Measurements from ENCODE around the gene SLC5A2. TPM values are rescaled to one million over a fixed set of nuclear protein-coding genes. Genes with fewer than 3 reads are reported as not detected.

The SLC5A2 gene
- total RNA-seq, 1 donor from 2014 or later: not detected

DNA sequence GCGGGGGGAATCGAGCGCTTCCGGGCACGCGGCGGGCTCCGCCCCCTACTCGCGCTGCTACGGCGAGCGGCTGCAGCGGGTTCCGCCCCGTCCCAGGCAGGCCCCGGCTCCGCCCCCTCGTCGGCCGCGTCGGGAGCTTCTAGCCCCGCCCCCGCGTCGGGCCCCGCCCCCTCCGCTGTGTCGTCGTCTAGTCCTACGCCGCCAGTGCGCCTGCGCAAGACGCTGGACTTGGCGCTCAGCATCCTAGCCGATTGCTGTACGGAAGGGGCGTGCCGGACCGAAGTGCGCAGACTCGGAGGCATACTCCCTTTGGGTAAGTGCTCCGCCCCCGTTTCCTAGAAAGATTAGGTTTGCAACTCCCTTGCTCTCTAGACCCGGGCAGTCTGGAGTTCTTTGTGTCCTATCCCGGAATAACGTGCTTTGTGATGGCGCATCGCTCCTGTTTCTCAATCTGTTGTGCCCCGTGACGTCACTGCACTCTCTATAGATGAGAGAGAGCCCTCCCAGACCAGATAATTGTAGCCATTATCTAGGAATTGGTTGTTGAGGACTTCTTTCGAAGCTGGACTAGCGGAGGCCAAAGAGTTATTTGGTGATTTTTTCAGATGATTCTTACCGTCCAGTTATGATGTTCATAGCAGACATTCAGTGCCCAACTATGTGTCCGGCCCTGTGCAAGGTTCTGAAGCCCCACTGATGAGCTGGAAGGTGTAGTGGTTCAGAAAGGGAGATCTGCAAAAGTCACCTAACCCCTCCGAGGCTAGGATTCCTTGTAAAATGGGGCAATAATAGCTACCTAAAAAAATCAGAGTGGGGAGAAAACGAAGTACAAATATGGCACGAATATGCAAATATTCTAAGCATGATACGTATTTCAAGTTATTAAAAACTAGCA lies 23.0 kb upstream of the SLC5A2 start:
- DNase-seq (ENCODE audit: low spot score): peak; percentile 100

DNA sequence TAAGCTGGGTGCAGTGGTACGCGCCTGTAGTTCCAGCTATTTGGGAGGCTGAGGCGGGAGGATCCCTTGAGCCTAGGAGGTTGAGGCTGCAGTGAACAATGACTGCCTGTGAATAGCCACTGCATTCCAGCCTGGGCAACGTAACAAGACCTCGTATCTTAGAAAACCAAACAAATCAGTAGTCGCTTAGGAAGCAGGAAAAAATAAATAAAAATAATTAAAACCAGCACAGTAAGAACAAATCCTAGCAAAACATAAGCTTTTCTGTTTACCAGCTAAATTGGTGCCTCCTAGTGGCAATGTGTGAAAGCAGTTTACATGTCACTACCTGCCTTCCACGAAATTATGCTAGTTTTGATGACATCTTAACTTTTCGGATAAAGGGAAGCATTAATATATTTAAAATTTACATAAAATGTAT lies 22.3 kb upstream of the SLC5A2 start:
- no peak for DNase-seq (ENCODE audit: low spot score)

DNA sequence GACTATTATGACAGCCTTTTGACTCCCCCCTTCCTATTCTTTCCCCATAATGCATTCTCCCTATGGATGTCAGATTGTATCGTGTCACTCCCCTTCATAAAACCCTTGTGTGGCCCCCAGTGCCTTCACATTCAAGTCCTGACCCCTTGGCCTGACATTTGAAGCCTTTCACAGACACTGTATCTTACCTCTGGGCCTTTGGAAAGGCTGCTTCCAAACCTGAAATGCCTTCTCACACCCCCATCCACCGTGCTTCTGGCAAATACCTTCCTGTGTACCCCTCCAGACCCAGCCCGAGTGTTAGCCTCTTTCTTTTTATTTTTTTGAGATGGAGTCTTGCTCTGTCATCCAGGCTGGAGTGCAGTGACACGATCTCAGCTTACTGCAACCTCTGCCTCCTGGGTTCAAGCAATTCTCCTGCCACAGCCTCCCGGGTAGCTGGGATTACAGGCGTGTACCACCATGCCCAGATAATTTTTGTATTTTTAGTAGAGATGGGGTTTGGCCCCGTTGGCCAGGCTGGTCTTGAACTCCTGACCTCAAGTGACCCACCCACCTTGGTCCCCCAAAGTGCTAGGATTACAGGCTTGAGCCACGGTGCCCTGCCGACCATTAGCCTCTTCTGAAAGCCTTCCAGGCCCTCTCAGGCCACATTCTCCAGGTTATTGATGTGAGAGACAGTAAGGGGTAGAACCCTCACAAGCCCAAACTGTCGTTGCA lies 21.6 kb upstream of the SLC5A2 start:
- DNase-seq (ENCODE audit: low spot score): no peak

DNA sequence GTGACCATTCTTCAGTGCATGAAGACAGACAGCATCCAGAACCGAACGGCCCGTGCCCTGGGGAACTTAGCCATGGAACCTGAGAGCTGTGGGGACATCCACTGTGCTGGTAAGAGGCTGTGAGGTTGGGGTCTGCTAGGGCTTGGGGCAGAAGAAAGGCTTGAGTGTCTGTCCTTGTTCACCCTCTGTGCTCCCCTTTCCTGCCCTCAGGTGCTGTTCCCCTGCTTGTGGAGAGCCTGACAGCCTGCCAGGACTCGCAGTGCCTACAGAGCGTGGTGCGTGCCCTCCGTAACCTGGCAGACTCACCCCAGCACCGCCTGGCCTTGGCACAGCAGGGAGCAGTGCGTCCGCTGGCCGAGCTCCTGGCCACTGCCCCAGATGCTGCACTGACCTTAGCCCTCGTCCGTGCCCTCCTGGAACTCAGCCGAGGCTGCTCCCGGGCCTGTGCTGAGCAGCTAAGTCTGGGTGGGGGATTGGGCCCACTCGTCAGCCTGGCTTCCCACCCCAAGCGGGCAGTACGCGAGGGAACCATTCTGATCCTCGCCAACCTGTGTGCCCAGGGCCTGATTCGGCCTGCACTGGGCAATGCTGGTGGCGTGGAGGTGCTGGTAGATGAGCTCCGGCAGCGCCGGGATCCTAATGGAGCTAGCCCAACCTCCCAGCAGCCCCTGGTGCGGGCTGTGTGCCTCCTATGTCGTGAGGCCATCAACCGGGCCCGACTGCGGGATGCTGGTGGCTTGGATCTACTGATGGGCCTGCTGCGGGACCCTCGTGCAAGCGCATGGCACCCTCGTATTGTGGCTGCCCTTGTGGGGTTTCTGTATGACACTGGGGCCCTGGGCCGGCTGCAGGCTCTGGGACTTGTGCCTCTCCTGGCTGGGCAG lies 20.8 kb upstream of the SLC5A2 start:
- no peak for DNase-seq (ENCODE audit: low spot score)

DNA sequence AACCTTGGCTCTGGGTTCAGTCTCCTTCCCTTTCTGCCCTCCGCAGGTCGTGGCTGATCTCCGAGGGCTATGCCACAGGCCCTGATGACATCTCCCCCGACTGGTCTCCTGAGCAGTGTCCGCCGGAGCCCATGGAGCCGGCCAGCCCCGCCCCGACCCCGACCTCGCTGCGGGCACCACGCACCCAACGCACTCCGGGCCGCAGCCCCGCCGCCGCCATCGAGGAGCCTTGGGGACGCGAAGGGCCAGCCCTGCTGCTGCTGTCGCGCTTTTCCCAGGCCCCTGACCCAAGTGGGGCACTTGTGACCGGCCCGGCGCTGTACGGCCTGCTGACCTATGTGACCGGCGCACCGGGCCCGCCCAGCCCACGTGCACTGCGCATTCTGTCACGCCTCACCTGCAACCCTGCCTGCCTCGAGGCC lies 18.6 kb upstream of the SLC5A2 start:
- DNase-seq (ENCODE audit: low spot score): no peak

DNA sequence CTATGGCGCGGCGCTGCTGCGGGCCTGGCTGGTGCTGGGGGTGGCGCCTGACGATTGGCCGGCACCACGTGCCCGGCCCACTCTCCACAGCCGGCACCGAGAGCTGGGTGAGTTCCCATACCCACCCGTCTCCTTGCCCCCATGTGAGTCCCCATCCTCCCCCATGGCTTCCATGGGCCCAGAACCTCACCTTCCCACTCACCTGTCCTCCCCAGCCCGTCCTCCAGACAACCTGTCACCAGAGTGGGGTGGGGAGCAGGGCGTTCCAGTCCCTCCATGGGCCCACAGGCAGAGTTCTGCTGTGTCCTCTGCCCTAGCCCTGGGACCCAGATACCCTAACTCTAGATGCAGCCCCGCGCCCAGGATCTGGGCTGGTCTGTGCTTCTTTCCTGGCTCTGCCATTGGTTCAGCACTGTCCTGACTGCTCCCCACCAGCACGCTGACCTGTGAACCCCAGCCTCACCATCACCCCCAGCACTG lies 18.1 kb upstream of the SLC5A2 start:
- no peak for DNase-seq (ENCODE audit: low spot score)

DNA sequence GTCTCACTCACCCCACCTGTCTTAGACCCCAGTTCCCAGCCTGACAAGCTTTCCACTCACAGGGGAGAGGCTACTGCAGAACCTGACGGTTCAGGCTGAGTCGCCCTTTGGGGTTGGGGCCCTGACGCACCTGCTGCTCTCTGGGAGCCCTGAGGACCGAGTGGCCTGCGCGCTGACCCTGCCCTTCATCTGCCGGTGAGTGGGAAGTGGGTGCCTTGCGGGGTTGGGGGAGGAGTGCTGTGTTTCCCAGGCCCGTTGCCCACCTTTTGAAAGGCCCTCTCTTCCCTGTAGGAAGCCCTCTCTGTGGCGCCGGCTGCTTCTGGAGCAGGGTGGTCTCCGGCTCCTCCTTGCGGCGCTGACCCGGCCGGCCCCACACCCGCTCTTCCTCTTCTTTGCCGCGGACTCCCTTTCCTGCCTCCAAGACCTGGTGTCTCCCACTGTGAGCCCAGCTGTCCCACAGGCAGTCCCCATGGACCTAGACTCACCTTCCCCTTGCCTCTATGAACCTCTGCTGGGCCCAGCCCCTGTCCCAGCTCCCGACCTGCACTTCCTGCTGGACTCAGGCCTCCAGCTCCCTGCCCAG lies 17.0 kb upstream of the SLC5A2 start:
- no peak for DNase-seq (ENCODE audit: low spot score)

DNA sequence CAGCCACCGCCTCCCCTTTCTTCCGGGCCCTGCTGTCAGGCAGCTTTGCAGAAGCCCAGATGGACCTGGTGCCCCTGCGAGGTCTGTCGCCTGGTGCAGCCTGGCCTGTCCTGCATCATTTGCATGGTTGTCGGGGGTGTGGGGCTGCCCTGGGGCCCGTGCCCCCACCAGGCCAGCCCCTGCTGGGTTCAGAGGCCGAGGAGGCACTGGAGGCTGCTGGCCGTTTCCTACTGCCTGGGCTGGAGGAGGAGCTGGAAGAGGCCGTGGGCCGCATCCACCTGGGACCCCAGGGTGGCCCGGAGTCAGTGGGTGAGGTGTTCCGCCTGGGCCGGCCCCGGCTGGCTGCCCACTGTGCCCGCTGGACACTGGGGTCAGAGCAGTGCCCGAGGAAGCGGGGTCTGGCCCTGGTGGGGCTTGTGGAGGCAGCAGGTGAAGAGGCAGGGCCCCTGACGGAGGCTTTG lies 16.5 kb upstream of the SLC5A2 start:
- DNase-seq (ENCODE audit: low spot score): no peak

DNA sequence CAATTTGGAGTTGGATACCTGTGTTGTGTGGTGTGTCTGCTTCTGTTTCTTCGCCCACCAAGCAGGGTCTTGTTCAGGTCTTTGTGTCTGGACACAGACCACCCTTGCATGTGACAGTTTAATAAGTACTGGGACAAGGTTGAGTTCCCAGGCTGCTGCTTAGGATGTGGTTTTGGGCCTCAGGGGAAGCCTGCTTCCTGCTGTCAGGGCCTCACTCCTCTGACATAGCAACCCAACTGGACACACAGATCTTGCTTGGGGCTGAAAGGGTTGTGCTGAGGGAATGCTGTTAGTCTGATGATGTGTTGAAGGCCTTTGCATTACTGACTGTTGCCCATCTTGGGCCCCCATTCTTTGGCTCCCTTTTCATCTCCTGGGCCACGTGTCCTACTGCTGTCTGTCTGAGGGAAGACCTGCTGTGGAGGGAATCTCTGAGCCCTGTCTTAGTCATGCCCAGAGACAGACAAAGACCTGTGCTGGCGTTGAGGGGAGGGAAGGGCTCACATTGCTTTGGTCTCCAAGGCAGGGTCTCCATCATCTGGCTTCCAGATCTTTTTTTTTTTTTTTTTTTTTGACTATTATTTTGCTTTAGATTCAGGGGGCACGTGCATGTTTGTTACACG lies 15.7 kb upstream of the SLC5A2 start:
- DNase-seq (ENCODE audit: low spot score): no peak

DNA sequence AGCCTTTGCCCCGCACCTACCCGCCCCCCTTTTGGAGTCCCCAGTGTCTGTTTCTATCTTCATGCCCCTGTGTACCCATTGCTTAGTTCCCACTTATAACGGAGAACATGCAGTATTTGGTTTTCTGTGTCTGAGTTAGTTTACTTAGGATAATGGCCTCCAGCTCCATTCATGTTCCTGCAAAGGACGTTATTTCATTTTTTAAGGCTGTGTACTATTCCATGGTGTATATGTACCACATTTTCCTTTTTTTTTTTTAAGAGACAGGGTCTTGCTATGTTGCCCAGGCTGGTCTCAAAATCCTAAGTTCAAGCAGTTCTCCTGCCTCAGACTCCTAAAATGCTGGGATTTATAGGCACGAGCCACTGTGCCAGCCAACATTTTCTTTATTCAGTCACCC lies 15.1 kb upstream of the SLC5A2 start:
- no peak for DNase-seq (ENCODE audit: low spot score)

DNA sequence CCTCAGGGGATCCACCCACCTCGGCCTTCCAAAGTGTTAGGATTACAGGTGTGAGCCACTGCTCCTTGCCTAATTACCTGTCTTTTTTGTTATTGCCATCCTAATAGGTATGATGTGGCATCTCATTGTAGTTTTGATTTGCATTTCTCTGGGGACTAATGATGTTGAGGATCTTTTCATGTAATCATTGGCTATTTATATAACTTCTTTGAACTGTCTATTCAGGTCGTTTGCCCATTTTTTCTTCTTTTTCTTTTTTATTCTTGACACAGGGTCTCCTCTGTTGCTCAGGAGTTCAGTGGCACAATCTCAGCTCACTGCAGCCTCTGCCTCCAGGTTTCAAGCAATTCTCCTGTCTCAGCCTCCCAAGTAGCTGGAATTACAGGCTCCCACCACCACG lies 12.3 kb upstream of the SLC5A2 start:
- no peak for DNase-seq (ENCODE audit: low spot score)

DNA sequence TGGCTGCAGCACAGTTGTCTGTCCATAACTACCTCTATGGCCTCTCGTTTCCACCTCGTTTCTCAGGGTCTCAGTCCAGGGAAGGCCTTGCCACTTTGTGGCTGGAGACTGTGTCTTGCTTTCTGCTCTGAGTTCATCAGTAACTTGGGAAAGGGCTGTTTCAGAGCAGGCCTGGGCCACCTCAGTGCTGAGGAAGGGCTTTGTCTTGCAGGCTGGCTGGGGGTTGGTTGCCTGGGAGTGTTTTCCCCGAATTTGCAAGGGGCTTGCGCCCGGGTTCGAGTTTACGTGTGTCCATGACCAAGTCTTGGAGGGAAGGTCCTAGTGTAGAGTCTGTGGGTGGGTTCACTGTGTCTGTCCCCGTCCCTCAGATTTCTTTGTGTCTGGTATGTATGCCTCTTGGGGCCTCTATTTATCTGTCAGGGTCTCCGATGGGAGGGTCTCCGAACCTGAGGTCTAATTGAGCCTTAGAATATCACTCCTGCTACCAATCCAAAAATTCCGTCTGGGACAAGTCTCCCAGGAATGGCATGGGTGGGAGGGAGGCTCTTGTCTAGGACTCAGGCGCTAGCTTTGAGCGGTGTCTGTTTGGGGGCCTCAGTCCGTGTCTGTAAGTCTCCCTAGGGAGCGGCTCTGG lies 11.6 kb upstream of the SLC5A2 start:
- DNase-seq (ENCODE audit: low spot score): no peak

DNA sequence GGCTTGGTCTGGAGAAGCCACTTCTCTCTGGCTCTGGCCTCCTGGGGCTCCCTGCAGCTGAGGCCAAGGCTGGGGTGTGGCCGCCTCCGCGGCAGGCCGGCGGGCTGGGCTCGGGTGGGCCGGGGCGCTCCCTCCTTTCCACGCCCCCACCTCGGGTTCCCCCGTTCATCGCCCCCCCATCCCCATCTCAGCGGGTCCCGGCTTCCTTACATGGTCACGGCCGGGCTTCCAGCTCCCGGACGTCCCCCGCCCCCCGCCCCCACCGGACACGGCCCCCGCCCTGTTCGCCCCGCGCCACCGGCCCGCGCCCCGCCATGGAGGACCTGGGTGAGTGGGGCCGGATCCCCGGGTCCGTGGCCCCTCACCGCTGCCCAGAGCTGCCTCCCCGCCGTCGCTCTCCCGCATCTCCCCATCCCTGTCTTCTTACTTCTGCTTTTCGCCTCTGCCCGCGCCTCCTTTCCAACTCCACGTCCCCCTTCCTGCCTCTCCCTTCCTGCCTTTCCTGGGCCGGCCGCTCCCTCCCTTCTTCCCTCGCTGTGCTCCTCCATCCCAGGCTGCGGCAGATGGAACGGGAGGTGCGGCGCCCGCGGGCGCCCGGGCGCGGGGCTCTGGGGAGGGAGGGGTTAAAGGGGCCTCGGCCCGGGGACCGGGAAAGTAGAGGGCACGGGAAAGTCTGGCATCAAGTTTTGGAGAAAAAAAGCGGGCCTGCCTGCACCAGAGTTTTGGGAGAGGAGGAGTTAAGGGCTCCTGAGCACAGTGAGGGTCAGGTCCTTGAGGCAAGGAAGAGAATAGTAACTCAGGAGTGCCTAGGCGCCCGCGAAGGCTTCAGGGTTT lies 10.8 kb upstream of the SLC5A2 start, which contains the start of gene TGFB1I1:
TSS of gene TGFB1I1 (plus strand) at position 278 of the 834 bp plus-strand sequence. CDS start at position 315, 37 bp downstream.
- DNase-seq (ENCODE audit: low spot score): no peak

DNA sequence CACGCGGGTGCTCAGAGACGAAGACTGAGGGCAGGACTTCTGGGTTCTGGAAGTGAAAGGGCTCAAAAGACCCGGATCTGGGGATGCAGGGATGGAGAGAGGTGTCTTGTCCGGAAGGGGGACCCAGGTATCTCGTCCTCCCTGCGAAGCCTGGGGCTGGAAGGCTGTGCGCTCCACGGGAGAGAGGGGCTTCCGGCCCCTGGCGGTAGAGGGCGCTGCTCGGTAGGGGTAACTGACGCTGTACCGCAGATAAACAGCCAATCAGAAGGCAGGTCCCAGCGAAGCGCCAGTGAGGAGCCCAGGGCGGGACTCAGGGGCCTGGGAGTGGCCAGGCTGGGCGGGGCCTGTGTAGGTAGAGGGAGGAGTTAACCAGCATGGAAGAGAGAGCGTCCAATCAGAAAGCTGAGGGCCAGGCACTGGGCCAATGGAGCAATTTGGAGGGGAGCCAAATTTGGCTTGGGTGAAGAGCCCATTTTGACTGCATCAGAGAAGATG lies 10.2 kb upstream of the SLC5A2 start:
- no peak for DNase-seq (ENCODE audit: low spot score)

DNA sequence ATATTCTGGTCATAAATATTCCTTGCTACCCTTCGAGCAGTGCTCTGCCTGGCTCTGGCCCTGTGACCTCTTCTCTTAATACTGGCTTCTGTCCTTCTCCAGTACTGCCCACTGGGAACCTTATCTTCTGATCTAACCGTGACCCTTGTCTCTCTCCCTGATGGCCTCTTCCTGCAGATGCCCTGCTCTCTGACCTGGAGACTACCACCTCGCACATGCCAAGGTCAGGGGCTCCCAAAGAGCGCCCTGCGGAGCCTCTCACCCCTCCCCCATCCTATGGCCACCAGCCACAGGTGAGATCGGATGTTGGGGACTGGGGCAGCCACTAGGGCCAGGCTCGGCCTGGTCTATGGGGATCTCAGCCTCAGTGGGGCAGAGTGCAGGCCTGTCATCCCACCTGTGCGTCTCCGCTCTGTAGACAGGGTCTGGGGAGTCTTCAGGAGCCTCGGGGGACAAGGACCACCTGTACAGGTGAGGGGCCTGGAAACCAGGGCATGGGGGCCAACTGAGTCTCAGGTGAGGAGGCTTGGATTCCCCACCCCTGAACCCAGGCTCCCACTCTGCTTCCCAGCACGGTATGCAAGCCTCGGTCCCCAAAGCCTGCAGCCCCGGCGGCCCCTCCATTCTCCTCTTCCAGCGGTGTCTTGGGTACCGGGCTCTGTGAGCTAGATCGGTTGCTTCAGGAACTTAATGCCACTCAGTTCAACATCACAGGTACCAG lies 9.5 kb upstream of the SLC5A2 start:
- no peak for DNase-seq (ENCODE audit: low spot score)

DNA sequence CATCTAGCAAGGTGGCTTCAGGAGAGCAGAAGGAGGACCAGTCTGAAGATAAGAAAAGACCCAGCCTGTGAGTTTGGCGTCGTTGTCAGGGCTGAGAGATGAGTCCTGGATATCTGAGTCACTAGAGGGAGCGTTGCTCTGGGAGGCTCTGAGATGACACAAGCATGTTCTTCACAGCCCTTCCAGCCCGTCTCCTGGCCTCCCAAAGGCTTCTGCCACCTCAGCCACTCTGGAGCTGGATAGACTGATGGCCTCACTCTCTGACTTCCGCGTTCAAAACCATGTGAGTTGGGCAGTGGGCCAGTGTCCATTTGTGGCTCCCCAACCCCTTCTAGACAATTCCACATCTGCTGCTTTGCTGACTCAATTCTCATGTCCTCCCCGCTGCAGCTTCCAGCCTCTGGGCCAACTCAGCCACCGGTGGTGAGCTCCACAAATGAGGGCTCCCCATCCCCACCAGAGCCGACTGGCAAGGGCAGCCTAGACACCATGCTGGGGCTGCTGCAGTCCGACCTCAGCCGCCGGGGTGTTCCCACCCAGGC lies 8.7 kb upstream of the SLC5A2 start:
- no peak for DNase-seq (ENCODE audit: low spot score)

Data from mesenteric fat pad (tissue), 1 donor.